Fibroblast of skin of right biceps (primary cell): ENCODE data around the gene TMEM184A.

Experiments
- DNase-seq: peaks from one replicate; pipeline ENCODE4 v3.0.0-alpha.2; 2013

TMEM184A gene

DNA sequence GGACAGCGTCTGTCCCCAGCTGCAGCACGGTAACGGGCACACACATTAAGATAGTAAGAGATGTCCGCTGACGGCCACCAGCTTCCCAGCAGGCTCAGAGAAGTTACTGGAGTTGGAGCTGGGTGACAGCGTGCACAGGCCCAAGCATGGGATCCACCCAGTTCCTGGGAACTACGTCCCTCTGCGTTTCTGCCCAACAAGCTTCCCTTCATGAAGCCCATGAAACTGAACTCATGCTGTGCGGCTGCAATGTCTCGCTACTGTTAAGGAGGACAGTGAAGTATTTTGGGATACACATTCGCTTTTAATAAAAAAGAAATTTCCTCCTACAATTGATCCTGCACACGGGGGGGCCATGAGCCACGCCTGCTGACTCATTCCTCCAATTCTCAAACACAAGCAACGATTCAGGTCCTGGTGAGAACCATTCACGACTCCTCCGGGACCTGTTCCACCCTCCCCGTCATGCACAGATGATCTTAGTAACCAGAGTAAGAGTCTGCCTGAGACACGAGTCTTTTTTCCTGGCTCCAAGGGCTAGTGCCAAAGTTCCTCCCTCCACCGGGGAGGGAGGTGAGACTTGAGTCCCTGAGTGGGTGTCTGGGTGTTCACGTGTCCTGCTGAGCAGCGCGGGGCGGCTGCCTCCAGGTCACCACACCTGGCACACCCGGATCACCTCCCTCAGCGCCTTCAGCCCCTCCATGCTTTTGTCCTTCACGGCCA lies 11.2 kb upstream of the TMEM184A start:
- DNase-seq, result peak; percentile 72

DNA sequence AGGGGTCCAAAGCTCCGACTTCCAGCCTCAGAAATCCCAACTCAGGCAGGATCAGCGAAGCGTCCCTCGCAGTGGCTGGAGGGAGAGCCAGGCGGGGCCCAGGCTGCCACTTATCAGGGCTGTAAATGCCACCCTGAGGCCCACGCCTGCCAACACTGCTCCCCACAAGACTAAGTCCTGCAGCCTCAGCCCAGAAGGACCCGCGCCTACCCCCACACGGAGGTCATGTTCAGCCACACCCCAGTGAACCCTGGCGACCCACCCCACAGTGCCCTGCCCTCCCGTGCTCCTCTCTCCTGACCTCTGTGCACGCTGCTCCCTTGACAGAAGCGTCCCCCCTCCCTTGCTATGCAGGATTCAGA lies 10.7 kb upstream of the TMEM184A start:
- DNase-seq, result no peak

DNA sequence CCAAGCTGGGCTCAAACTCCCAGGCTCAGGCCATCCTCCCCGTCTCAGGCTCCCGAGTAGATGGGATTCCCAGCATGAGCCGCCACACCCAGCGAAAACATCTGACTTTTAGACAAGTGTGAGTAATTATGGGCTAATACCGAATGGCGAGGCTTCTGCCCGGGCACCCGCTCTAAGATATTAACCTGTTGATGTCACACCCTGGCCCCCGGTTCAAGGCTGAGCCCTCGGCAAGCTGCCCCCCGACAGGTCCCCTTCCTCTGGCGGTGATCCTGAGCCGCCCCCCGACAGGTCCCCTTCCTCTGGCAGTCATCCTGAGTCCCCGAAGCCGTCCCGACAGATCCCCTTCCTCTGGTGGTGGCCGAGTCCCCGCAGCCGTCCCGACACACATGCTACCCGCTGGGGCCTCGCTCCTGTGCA lies 8.6 kb upstream of the TMEM184A start:
- peak; percentile 19 for DNase-seq

DNA sequence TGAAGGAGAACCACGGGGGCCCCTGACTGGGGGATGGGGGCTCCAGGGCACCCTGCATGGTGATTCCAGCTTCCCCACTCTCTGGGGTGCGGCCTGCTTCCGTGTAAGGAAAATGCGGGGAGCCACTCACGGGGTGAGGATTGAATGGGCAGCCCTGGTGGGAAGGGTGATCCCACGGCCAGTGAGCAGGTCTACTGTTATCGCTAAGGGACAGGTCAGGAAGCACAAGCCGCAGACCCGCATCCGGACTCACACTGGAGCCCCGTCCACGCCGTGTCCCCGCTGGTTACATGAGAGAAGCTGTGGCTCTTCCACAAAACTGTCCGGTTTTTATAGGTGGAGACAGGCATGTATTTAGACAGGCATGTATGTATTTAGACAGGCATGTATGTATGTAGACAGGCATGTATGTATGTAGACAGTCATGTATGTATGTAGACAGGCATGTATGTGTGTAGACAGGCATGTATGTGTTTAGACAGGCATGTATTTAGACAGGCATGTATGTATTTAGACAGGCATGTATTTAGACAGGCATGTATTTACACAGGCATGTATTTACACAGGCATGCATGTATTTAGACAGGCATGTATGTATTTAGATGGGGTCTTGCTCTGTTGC lies 8.1 kb upstream of the TMEM184A start:
- no peak for DNase-seq

DNA sequence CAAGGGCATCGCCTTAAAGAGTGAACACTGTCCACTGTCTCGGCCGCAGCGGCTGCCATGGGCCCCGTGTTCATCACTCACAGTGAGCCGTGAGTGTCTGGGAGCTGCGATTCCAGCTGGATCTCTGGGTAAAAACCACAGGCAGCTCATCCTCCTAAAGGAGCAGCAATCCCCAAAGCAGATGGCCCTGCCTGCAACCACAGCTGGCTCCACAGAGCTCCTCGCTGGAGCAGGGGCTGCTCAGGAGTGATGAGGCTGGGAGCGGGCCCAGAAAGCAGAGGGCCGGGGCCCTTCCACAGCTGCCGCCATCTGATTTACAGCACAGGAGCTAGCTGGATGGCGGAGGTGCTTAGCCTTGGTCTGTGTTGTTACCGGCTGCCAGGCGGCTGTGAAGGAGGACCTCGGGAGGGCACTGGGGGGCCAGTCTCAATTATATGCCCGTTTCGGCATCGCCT lies 6.6 kb upstream of the TMEM184A start:
- peak; percentile 56 for DNase-seq

DNA sequence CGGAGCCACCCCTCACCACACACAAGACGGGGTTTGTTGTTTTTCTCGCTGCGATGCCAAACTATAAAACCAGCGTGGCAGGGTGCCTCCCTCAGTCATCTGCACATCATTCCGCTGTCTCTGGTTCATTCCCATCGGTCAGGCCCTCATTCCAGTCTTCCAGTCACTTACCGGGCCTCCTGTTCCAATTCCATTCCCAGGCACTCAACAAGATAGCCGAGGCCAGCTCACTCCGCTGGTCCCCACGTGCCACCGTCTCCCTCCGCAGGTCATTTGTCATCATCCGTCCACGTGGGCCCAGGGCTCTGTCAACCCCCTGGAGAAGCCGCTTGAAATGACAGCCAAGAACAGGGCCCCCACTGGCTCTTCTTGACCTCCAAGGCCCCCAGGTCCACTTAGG lies 6.1 kb upstream of the TMEM184A start:
- peak; percentile 46 for DNase-seq

DNA sequence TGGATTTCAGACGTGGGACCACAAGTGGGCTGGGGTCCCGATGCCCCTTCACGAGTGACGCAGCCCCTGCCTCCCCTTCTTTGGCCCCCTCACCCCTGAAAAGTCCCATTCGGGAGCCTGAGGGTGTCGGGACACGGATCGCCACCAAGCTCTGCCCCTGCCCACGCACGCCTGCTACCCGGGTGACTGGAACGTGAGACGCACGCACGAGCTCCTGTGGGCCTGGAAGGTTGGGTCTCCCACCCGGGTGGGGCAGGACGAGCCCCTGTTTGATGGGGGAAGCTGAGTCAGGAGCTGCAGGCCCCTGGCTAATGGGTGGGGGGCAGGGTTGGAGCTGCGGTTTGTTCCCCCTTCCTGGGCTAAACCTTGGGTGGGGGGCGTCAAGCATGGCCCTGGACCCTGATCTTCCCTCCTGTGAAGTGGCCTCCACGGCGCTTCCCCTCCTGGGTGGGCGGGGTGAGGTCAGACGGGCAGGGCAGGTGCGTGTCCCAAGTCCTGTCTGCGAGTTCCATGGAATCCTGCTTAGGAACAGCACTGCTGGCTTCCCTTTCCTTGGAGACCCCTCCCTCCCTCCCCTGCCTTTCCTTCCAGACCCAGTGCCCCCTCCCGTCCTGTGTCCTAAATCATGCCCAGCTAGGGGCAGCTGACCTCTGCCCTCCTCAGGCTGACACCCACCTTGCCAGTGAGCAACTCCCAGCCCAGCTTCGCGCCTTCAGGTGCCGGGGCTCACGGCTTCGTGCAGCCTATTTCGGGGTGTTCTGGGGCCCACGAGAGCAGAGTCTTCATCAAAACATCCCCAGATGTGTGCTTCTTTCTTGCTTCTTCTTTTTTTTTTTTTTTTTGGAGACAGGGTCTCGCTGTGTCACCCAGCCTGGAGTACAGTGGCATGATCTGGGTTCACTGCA lies 5.3 kb upstream of the TMEM184A start:
- DNase-seq, result no peak

DNA sequence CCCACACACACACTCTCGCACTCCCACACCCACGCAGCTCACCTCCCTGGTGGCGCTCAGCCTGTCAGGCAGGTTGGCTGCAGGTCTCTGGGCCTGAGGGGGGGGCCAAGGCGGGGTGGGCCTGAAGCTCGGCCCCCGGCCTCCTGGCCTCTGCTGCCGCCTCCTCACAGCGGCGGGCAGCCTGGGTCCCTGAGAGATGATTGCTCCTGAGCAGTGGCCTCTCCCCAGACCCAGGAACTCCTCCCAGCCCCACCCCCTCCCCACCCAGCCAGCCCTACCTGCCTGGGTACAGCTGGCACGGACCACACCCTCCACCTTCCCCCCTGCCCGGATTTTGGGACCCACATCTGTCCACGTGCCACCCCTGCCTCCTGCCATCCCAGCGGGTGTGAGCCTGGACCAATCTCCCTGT lies 4.6 kb upstream of the TMEM184A start:
- DNase-seq, result no peak

DNA sequence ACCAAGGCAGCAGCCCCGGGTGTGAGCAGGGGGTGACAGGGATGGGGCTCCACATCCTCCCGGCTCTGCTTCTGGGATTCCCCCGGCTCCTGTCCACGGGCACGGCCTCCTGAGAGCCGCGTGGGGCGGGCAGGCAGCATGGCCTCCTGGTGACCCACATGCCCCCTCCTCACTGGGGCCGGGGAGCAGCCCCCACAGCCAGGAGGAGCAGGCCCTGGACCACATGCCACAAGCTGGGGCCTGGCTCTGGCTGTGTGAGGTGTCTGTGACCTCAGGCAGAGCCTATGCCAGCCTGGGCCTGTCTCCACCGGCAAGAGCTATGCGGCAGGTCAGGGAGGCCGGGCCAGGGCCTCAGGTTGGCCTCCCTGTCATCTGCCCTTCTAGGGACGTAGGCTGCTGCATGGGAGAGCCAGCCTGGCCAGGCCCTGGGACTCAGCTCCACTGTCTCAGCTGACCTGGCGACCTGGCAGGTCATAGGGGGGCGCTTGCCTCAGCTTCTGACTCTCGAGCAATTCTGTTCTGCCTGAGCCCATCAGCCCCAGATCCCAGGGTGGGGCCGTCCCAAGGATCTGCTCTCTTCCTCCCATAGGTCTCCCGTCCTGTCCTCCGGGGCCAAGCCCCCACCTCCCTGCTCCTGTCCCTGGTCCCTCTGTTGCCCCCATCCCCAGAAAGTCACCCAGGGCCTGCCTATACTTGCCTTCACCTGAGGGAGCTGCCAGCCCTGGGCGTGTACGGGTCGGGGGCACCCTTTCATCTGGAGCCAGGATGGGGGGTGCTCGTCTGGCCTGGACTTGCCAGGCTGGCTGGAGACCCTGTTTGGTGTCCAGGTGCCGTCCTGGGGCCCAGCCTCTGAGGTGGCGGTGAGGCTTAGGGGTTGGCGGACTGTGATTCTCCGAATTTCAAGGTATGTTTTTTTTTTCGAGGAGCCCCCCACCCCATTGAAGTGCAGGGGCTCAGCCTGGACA lies 3.9 kb upstream of the TMEM184A start:
- no peak for DNase-seq

DNA sequence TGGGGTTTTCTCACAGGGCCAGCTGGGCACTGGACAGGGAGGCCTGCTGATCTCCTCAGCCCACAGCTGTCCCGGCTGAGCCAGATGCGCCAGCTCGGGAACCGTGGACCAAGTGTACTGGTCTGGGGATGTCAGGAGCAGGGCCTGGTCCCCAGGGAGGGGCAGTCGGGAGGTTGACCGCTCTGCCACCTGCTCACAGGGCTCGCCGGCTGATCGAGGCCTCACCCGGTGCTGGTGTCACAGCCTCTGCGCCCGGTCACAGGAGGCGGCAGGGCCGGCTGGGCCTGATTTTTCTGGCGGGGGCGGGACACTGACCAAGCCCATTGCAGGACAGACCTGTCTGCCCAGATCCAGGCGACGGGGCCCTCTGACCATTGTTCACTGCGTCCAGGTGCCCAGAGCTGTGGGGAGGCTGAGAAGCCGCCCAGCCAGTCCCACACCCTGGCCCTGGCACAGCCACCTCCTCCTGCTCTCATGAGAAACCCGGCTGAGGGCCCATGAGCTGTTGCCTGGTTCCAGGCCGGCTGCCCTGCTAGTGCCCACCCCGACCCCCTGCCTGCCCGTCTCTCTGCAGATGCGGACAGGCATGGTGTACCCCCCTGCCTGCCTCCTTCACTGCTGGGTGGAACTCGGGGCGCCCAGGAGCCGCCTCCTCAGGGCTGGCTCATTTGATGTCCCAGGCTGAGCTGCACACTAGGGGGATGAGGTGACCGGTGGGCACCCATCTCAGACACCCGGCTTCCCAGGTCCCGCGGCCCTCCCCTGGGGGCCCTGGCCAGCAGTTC lies 3.0 kb upstream of the TMEM184A start:
- no peak for DNase-seq

DNA sequence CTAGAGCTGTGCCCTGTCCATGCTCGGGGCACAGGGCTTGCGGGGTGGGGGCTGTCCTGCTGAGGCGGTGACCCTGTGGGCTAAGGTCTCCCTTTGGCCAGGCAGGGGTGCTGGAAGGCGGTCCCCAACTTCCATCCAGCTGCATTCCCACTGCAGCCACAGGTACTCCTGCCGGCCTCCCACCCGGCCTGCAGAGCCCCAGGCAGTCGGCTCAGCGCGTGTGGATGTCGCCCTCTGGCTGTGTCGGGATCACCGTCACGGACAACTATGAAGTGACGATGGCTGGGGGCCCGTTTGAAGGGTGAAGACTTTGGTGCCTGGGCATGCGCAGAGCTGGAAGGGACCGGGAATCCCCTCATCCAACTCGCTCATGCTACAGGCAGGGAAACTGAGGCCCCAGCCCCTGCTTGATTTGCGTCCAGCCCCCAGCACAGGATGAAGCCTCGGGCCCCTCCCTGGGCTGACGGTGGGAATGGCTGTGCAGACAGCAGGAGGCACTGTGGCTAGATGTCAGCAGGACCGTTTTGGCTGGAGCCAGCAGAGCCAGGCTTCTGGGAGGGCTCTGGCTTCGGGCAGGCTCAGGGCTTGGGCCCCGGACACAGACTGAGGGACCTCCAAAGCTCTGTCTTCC lies 2.3 kb upstream of the TMEM184A start:
- no peak for DNase-seq

DNA sequence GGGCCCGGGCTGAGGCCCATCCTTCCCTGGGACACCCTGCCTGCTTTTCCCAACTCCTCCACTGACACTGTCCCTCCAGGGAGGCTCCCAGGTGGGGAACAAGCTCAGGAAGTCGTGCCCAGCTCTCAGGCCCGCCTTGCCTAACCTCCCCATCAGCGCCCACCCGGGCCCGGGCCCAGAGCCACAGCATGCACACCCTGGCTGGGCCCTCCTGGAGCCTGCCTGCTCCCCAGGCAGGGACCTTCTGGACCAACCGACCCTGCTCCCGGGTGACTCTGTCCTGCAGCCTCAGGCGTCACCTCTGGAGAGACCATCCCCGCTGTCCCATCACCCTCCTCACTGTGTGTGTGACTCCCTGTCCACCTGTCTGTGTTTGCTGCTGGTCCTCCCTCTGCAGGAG lies 1.8 kb upstream of the TMEM184A start:
- DNase-seq, result no peak

DNA sequence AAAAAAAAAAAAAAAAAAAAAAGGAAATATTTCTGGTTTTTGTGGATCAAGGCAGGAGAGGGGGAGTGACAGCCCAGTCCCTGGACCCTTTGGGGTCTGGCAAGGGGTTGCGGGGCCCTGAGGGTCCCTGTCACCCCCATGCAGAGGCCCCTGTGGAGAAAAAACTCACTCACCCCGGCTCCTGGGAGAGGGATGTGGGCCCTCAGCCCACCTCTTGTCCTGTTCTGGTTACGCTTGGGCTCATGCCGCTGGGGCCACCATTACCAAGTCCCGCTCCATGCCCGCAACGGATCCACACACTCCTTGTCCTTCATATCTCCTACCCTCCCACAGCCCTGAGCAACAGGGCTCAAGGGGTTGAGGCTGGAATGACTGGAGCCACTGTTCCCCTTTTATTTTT lies 1.0 kb upstream of the TMEM184A start:
- no peak for DNase-seq

DNA sequence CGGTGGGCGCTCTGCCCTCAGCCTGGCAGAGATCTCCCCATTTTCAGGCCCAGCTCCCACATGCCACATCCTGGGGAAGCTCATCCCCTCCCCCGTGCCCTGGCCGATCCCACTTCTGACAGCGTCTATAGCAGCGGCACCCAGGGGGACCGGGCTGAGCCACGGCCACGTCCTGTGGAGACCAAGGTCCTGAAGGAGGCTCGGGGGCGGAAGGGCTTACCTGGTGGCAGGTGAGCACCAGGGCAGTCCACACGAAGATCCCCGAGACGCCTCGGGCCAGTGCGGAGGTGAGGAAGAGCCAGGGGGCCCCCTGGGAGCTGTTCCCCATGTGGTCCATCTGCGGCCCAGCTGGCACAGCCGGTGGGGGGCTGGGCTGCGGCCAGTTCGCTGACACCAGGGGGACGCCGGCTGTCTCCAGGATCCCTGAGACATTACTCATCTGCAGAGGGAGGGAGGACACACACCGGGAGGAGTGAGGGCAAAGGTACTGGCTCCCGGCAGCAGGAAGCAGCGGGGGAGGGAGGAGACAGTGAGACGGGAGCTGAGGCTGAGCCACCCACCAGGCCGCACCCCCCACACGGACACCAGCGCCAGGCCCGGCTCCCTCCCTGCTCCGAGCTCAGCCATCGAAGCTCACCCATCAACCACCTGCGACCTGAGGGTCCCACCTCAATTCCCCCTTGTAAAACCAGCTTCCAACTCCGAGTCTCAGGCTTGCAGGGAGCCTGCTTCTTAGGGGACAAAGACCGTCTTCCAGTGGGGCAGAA lies 776 bp downstream of the TMEM184A start:
- peak; percentile 89 for DNase-seq

DNA sequence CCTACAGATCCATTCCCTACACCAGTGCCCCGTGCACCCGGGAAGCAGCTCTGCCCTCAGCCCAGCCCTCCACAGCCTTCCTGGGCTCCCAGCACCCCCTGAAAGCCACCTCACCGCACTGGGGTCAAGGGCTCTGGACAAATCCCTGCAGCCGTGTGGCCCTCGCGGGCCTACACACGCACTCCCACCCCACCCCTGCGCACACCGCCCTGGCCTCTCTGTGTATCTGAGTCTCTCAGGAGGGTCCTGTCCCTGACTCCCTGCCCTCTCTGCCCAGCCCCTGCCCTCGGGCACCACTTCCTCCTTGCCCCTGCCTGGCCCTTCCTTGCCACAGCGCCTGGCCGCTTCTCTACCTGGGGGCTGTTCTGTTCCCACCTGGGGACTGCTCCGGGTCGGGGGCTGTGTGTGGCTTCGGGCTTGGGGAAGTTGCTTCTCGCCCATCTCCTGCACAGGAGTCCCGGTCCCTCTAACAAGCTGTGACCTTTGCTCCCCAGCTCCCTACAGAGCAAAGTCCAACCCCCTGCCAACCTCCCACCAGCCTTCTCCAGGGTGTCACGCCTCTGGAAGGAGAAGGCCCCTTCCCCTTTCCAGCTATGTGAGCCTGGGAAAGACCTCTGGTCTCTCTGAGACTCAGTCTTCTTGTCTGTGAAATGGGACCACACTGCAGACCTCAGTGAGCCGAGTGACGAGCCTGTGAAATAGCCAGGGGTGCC lies 1.5 kb downstream of the TMEM184A start:
- no peak for DNase-seq

DNA sequence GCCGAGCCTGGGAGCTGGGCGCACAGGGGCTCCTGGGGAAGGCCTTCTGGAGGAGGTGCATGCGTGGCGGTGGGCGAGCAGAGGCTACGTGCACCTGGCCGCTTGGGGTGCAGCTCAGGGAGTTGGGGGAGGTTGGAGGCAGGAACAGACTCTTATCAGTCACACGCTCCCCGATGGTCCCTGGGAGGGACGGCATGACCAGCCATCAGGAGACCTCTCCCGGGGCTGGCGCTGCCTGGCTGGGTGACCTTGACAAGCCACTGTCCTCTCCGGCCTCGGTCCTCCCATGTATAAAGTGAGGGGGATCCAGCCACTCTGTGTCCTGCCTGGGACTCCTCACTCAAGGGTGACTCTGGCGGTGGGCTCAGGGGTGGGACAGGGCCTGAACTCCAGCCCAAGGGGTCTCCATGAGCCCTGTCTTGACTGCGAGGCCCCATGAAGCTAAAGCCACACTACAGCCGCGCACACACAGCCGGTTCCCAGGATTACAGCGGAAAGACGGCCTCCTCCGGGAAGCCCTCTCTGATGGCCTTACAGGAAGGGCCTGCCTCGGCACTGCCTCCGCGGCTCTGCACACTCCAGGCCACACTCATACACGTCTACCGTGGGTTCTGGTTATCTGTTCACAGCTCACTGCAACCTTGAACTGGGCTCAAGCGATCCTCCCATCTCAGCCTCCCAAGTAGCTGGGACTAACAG lies 2.3 kb downstream of the TMEM184A start:
- no peak for DNase-seq

DNA sequence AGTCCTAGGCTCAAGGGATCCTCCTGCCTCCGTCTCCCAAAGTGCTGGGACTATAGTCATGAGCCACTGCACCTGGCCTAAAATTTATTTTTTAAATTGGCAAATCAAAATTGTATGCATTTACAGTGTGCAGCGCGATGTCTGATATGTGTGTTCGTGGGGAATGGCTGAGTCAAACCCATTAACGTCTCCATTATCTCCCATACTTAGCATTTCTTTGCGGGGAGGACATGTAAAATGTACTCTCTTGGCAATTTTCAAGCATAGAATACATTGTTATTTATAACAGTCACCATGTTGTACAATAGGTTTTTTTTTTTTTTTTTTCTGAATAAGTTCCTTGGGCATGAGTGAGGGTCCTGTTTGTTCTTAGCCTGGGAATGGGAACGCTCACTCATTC lies 3.8 kb downstream of the TMEM184A start:
- DNase-seq, result peak; percentile 62

DNA sequence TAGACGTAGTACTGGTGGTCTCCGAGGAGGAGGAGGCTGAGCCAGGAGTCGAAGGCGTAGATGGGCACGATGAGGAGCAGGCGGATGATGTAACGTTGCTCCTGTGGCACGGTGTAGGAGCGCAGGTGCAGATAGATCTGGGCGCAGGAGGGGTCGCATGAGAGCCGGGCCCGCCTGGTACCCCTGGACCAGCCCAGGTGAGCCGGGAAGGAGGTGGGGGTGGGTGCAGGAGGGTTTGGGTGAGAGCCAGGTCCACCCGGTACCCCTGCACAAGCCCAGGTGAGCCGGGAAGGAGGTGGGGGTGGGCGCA lies 5.2 kb downstream of the TMEM184A start:
- no peak for DNase-seq
